B cell (primary cell): ENCODE results near the gene FLRT1.

Experiments
- EZH2 ChIP-seq: IDR thresholded peaks from 2 replicates; pipeline ENCODE4 v1.6.1; 2012; ENCODE audit warnings: borderline replicate concordance, low read depth, mild to moderate bottlenecking, moderate library complexity, low read length; ENCODE audit not compliant: insufficient read depth, poor library complexity, severe bottlenecking
- TF ChIP-seq, protein P1 (sequence below): fragments of 200-600 bp; IDR thresholded peaks from one replicate; pipeline ENCODE4 v1.8.0; 2022; ENCODE audit warnings: antibody characterized with exemption, mild to moderate bottlenecking

DNA sequence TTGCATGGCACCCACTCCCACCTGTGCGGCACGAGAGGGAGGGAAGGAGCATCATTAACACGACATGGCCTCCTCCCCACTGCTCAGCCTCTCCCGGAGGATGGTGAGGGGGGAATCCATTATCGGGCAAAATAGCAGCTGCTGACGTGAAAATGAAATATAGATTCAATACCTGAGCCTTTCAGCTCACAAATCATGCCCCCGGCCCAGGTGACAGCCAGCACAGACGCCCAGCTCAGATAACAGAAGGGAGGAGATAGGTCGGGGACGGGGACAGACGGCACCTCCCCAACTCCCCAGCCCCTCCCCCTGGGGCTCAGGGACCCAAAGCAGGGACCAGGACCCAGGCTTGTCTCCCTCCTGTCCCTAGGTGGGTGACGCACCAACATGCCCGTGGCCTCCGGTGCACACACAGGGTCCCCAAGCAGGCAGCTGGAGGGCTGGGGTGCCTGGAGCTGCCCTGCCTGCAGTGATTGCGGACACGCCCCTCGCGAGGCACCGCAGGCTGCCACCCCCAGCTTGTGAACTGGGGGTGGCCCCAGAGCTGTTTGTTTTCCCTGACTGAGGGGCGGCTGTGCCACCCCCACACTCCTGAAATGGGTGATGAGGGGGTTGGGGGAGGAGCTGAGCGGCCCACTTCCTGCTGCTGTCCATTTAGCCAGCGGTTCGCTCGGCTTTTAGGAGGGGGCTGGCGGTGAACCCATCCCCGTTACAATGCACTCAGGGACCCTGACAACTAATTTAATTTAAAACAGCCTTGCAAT is 31.7 kb downstream of the FLRT1 start:
- TF ChIP-seq, protein P1, sequence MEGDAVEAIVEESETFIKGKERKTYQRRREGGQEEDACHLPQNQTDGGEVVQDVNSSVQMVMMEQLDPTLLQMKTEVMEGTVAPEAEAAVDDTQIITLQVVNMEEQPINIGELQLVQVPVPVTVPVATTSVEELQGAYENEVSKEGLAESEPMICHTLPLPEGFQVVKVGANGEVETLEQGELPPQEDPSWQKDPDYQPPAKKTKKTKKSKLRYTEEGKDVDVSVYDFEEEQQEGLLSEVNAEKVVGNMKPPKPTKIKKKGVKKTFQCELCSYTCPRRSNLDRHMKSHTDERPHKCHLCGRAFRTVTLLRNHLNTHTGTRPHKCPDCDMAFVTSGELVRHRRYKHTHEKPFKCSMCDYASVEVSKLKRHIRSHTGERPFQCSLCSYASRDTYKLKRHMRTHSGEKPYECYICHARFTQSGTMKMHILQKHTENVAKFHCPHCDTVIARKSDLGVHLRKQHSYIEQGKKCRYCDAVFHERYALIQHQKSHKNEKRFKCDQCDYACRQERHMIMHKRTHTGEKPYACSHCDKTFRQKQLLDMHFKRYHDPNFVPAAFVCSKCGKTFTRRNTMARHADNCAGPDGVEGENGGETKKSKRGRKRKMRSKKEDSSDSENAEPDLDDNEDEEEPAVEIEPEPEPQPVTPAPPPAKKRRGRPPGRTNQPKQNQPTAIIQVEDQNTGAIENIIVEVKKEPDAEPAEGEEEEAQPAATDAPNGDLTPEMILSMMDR: no peak
- no peak for TF ChIP-seq EZH2
